GM21367 (cell line): Measurements from ENCODE around the gene PKHD1.
A peak's percentile ranks its signal among the peaks of the same experiment; 100 is the strongest.

ENCODE experiments used
- ATAC-seq: cut with Tn5 transposase; IDR thresholded peaks from one replicate; pipeline ENCODE4 v1.9.1; 2021; ENCODE audit not compliant: unreplicated experiment

PKHD1 gene

GRCh38 chr6:52045481-52045880 lies 41.9 kb downstream of the PKHD1 start:
- no peak for ATAC-seq

- ATAC-seq: no peak
Measured at GRCh38 chr6:52045033-52045432, 42.4 kb downstream of the PKHD1 start.

DNA sequence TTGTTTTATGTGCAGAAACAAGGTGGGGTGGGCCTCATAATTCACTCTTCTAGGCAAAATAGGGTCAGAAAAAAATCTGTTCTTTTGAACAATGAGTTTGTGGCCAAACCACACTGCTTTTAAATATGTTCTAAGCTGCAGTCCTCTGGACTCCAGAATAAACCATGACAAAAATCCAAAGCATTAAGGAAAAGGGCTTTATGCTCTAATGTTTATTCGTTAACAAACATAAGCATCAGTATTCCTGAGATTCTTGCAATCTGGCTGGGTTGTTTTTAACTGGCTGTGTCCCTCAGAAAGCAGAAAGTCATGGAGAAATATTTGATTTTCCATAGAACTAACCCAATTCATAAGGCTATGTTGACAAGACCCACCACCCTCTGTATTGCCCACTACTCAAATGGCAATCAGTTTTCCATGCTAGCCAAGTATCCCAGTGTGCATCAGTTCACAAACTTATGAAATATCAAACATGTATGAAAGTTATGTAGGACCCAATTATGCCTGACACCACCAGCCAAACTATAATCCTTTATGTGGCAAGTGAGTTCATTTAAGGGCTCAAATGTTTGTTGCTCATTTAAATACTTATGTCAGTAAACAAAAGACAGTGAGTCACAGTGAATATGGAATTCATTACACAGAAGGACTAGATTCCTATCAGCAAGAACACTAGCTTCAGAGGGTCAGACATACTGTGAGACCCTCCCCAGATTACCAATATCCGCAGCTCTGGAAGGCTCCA lies 45.1 kb downstream of the PKHD1 start:
- no peak for ATAC-seq

GRCh38 chr6:52041134-52041533 lies 46.3 kb downstream of the PKHD1 start:
- ATAC-seq: no peak

DNA sequence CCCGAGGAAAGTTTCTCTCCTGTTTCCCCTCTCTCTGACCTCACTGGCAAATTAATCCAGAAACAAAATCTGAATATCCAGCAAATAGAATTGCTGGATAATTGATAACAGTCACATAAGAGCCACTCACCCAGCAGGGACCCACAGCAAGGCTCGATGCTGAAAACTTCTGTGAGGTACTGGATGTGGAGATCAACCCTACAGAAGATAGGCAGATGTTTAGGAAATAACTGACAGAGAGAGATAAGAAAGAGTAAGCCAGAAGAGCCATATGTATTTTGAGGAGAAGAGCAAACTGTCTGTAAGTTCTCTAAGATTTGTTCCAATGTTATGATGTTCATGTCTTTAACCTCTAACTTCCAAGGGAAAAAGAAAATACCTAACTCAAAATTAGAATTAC lies 59.7 kb downstream of the PKHD1 start:
- no peak for ATAC-seq

DNA sequence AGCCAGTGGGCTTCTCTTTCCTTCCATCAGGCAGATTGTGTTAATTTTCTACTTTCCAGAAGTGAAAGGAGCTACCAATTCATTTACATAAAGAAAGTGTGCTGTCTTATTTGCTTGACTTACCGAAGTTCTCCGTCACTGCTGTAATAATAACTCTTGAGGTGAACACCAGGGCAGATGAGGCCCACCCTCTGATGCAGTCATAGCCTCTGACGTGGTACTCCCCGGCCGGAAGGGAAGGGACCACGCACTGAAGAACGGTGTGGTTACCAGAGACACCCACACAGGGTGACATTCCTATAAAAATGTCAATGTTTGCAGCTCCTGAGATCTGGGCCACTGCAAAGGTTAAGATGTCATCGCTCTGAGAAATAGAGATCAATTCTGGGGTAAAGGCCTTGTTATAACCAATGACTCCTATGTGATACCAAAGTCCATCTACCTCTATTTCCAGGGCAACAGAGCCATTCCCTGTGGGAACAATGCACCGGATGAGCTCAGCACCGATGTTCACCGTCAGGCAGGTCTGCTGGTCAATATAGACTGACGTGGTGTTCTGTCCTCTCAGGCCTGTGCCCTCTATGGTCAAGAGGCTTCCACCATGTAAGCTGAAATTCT lies 62.9 kb downstream of the PKHD1 start:
- no peak for ATAC-seq

DNA sequence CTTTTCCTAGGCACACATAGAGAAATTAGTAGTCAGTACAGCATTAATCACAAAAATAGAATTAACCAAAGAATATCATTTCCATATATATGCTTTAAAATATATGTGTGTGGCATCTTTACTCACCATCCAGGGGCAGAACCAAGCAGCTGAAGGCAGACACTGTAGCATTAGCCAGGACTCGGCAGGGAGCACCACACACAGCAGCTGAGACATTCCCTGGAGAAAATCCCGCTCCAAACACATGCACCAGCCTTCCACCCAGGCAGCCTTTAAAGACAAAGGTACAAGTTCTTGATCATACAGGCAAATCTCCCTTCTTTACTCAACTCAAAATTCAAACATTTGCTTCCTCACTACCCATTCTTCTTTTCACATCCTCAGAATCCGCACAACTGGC lies 64.7 kb downstream of the PKHD1 start:
- ATAC-seq: no peak

GRCh38 chr6:52020945-52021570 lies 66.4 kb downstream of the PKHD1 start:
- no peak for ATAC-seq

DNA sequence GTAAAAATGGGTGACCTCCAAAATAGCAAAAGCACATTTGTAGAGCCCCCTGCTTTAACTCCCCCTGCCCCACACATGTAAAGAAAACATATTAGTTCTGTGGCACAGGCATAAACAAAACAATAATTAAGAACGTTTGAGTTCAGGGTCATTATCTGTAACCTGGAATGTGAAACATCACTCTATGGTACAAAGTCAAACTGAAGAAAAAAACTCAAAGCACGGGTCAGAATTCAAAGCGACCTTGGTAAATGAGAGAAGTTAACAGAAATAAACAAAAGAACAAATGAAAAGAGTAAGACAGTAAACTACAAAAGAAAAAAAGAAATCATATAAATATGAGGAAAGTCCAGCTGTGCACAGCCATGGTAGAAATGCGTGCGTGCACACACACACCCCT lies 67.5 kb downstream of the PKHD1 start:
- ATAC-seq: no peak

DNA sequence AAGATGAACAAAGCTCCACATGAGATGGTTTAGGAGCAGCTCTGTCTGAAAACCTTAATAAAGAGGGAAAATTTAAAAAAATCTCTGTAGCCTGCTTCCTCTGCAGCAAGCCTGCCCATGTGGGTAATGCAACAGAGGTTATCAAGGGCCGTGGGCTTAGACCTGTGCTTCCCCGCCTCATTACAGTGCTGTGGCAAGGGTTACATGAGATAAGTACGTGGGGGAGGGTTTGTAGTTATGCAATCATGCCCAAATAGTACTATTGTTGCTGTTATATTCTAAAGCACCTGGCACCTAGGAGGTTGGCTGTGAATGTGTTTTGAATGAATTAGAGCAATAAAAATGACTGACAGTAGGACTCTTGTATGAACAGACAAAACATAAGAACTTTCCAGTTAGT lies 68.3 kb downstream of the PKHD1 start:
- ATAC-seq: no peak

GRCh38 chr6:52016915-52017748 lies 70.3 kb downstream of the PKHD1 start:
- ATAC-seq: no peak

GRCh38 chr6:52015953-52016352 lies 71.5 kb downstream of the PKHD1 start:
- no peak for ATAC-seq

GRCh38 chr6:52014391-52014790 lies 73.0 kb downstream of the PKHD1 start:
- no peak for ATAC-seq

DNA sequence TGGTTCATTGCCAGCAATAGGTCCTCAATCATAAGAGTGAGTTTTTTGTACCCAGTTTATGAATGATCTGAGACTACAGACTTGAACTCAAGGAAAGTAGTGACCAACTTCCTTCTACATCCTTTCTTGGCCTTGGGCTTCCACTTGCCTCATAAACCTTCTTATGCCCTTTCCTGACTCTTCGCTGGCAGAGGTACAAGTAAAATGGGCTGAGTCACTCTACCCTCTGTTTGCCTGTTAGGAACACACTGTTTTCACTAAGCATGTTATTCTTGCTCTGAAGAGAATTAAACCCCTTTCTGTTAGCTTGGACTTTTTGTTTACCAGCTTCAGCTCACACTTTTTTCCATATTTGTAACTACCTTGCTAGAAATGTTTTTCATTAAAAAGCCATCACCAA lies 74.4 kb downstream of the PKHD1 start:
- no peak for ATAC-seq

GRCh38 chr6:52012582-52012981 lies 74.8 kb downstream of the PKHD1 start:
- ATAC-seq: no peak

- ATAC-seq: no peak
Measured at GRCh38 chr6:52010806-52011205, 76.6 kb downstream of the PKHD1 start.

DNA sequence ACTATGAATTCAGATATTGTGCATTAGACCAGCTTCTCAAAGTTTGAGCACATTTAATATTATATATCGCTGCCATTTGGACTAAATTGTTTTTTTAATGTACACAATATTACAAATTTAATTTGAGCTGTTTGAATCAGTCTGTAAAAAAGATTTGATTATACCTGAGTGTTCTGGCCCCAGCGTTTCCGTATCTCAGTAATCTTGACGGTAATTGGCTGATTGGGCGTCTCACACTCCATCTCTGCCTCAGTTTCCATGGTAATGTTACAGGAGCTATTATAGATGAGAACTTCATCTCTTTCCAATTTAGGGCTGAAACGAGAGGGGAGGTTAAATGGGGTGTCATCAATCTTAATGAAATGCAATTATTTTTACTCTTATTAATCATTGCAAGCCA lies 77.3 kb downstream of the PKHD1 start:
- no peak for ATAC-seq

GRCh38 chr6:52009466-52010140 lies 77.8 kb downstream of the PKHD1 start:
- no peak for ATAC-seq

- no peak for ATAC-seq
Measured at GRCh38 chr6:52000064-52000463, 87.3 kb downstream of the PKHD1 start.

- ATAC-seq: peak; percentile 93
Measured at GRCh38 chr6:51996296-51996947, 91.0 kb downstream of the PKHD1 start.
